HFFc6 (cell line): ENCODE results near the gene MXRA8. TPM values are rescaled to one million over a fixed set of nuclear protein-coding genes. Genes with fewer than 3 reads are reported as not detected.
A peak's percentile ranks its signal among the peaks of the same experiment; 100 is the strongest.

Experiments used
- DNase-seq: peaks from one replicate; pipeline ENCODE4 v3.0.0-alpha.2; 2018
- H3K27ac Mint-ChIP-seq: 2 replicates; pipeline ENCODE4 v1.8.0; 2020; ENCODE audit warnings: mild to moderate bottlenecking, mixed read lengths
- H3K27me3 Mint-ChIP-seq: 2 replicates; pipeline ENCODE4 v1.8.0; 2021; ENCODE audit warnings: mild to moderate bottlenecking, moderate library complexity, mixed read lengths; ENCODE audit not compliant: insufficient read depth
- H3K36me3 Mint-ChIP-seq: 2 replicates; pipeline ENCODE4 v1.8.0; 2021; ENCODE audit warnings: low read depth, mixed read lengths
- H3K4me1 Mint-ChIP-seq: 2 replicates; pipeline ENCODE4 v1.8.0; 2020; ENCODE audit warnings: low read depth, mixed read lengths
- H3K4me3 Mint-ChIP-seq: 2 replicates; pipeline ENCODE4 v1.8.0; 2020; ENCODE audit warnings: mild to moderate bottlenecking, moderate library complexity, mixed read lengths
- H3K9me3 Mint-ChIP-seq: 2 replicates; pipeline ENCODE4 v1.8.0; 2020; ENCODE audit warnings: mild to moderate bottlenecking, mixed read lengths
- CTCF ChIP-seq: fragments of 200-600 bp; sonication (generic); IDR thresholded peaks from 2 replicates; pipeline ENCODE4 v1.5.0; 2021; ENCODE audit warnings: antibody characterized with exemption, mild to moderate bottlenecking
- total RNA-seq, 6 experiments: library from RNA; stranded (reverse); fragmentation: NEBNext Ultra II Directional; extraction: Animal tissue kit (Norgen Biotek cat#: 25700); gene quantifications; 2 replicates in 1 of 6; 3 replicates in 5 of 6; pipeline ENCODE4 v1.2.3, GENCODE V29; 2021

The MXRA8 gene
- total RNA-seq, 6 experiments from 2014 or later = 438 to 570 (median 524) TPM

- Mint-ChIP-seq H3K27ac (peak within 1 kb of the TSS; percentile 87), H3K4me1 (peaks cover 26% of the 10 kb centered on the region)
- TF ChIP-seq CTCF = 0 out of 2 replicates have a peak, but pooled peaks have one; percentile 13
These were observed 50.2 kb downstream of the MXRA8 start, which contains the start of the genes ACAP3 and PUSL1 for GRCh38 chr1:1307923-1308755. Gene ACAP3 (minus strand): TSS chr1:1307930. CDS start chr1:1307815, 115 bp downstream. Gene PUSL1 (plus strand): TSS chr1:1308597. CDS start chr1:1308644, 47 bp downstream.

GRCh38 chr1:1307261-1307922 lies 51.0 kb downstream of the MXRA8 start:
- Mint-ChIP-seq H3K4me3 (peak overlapping the region; percentile 94), H3K9me3 (no peaks in the 10 kb centered on the region), H3K36me3 (no peaks in the 10 kb centered on the region), H3K4me1 (peaks cover 26% of the 10 kb centered on the region), H3K27ac (peak overlapping the region; percentile 87), H3K27me3 (peaks cover 1% of the 10 kb centered on the region)
- TF ChIP-seq CTCF = no peak
- DNase-seq = no peak

More at GRCh38 chr1:1307923-1308755, 50.2 kb downstream of the MXRA8 start, which contains the start of the genes ACAP3 and PUSL1:
- H3K27me3 Mint-ChIP-seq = peaks cover 3% of the 10 kb centered on the region
- DNase-seq = peak; percentile 92
- peak within 1 kb of the TSS; percentile 94 for H3K4me3 Mint-ChIP-seq
- no peaks in the 10 kb centered on the region for H3K36me3 Mint-ChIP-seq
- no peaks in the 10 kb centered on the region for H3K9me3 Mint-ChIP-seq

GRCh38 chr1:1306661-1307260 lies 51.6 kb downstream of the MXRA8 start:
- H3K9me3 Mint-ChIP-seq = no peaks in the 10 kb centered on the region
- peaks cover 1% of the 10 kb centered on the region for H3K27me3 Mint-ChIP-seq
- H3K4me3 Mint-ChIP-seq = peak overlapping the region; percentile 94
- H3K4me1 Mint-ChIP-seq = peaks cover 26% of the 10 kb centered on the region
- TF ChIP-seq CTCF = no peak
- H3K27ac Mint-ChIP-seq = peak overlapping the region; percentile 87
- DNase-seq = no peak
- no peaks in the 10 kb centered on the region for H3K36me3 Mint-ChIP-seq

- Mint-ChIP-seq H3K4me1 (peaks cover 26% of the 10 kb centered on the region), H3K27me3 (peaks cover 1% of the 10 kb centered on the region), H3K27ac (peak overlapping the region; percentile 87), H3K4me3 (peak overlapping the region; percentile 94), H3K36me3 (no peaks in the 10 kb centered on the region), H3K9me3 (no peaks in the 10 kb centered on the region)
- peak; percentile 29; the same call in 1 of the 2 replicates for TF ChIP-seq CTCF
- DNase-seq = no peak
These were observed 52.2 kb downstream of the MXRA8 start for GRCh38 chr1:1306070-1306660.
